DMS53 treated with DMSO at 0.1 percent for 48 hours (cell line): ENCODE measurements around the gene LRTM1.
A peak's percentile ranks its signal among the peaks of the same experiment; 100 is the strongest.

Experiments used
- DNase-seq: peaks from one replicate; lab custom pipeline; 2025; ENCODE audit not compliant: unreplicated experiment; lab: John Stamatoyannopoulos, UW

Gene LRTM1

GRCh38 chr3:54897028-54897711 is 30.7 kb downstream of the LRTM1 start:
- DNase-seq = no peak

DNA sequence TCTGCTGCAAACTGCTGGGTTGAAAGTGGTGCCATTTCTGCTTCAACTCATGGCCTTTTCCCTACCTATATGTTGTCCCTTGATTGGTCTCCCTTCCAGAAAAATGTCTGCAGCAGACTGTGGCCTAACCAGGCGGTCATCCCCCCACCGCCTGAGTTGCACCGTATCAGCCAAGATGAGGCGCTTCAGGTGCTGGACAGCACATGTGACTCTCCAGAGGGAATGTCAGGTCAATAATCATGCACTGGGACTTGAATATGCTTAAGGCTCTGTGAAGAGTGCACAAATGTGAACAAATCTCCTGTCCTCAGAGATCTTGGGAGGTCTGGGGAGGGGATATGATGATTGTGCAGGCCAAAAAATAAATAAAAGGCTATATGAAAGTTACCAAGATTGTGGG is 32.2 kb downstream of the LRTM1 start:
- no peak for DNase-seq

GRCh38 chr3:54892168-54892567 is 35.7 kb downstream of the LRTM1 start:
- no peak for DNase-seq

GRCh38 chr3:54891540-54891897 is 36.3 kb downstream of the LRTM1 start:
- peak; percentile 53 for DNase-seq

GRCh38 chr3:54889731-54890130 is 38.1 kb downstream of the LRTM1 start:
- no peak for DNase-seq

DNA sequence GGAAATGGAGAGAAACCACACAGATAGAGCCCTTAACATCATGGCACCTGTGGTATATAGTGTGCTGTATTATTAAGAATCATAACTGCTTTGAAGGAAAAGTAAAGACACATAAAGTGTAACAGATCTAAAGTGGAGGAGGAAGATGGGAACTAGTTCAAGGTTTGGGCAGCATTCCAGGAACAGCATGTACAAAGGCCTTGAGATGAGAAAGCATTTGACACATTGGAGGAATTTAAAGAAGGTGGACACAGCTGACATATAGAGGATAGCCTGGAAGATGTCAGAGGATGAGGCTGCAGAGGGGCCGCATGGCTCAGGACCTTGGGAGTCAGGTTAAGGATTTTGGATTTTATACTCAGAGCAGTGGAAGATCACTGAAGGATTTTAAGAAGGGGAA is 39.0 kb downstream of the LRTM1 start:
- DNase-seq = no peak

GRCh38 chr3:54888162-54888561 is 39.7 kb downstream of the LRTM1 start:
- no peak for DNase-seq

- no peak for DNase-seq
Measured at GRCh38 chr3:54882129-54882833, 45.6 kb downstream of the LRTM1 start.

GRCh38 chr3:54878145-54878544 is 49.7 kb downstream of the LRTM1 start:
- DNase-seq = no peak

- no peak for DNase-seq
Measured at GRCh38 chr3:54877730-54878129, 50.1 kb downstream of the LRTM1 start.

DNA sequence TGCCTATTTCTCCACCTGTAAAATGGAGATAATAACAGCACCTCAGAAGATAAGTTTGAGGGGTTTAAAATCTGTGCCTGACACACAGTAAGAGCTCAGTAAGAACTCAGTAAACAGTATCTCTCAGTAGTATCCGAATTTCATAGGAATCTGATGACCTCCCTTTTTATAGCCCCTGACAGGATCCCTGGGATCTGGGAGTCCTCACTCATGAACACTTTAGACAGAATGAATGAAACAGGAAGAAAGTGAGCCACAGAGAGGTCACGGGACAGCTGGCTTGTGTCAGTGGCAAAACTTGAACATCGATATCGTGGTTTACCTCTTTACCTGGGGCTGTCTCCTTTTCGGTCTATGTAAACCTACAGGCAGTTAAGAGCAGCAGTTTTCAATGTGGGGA is 51.2 kb downstream of the LRTM1 start:
- no peak for DNase-seq

- DNase-seq = no peak
Measured at GRCh38 chr3:54875596-54876268, 52.1 kb downstream of the LRTM1 start.

GRCh38 chr3:54874816-54875556 is 52.9 kb downstream of the LRTM1 start:
- no peak for DNase-seq

- peak; percentile 26 for DNase-seq
Measured at GRCh38 chr3:54873059-54874010, 54.5 kb downstream of the LRTM1 start.

- DNase-seq = no peak
Measured at GRCh38 chr3:54871867-54872266, 56.0 kb downstream of the LRTM1 start.

GRCh38 chr3:54870423-54870822 is 57.4 kb downstream of the LRTM1 start:
- peak; percentile 12 for DNase-seq
